HepG2 (cell line): ENCODE results near the gene CRNKL1. TPM values are rescaled to one million over a fixed set of nuclear protein-coding genes. Genes with fewer than 3 reads are reported as not detected.

Experiments
- FOXM1 ChIP-seq: sonication (generic); formaldehyde crosslinking; IDR thresholded peaks from 2 replicates; pipeline ENCODE4 v1.5.0; 2020; ENCODE audit warnings: missing genetic modification reagents
- NFE2 ChIP-seq: sonication (generic); formaldehyde crosslinking; IDR thresholded peaks from 2 replicates; pipeline ENCODE4 v1.4.0; 2020; ENCODE audit warnings: missing genetic modification reagents
- PAF1 ChIP-seq: IDR thresholded peaks from 2 replicates; pipeline ENCODE4 v1.6.1; 2016; ENCODE audit warnings: missing genetic modification reagents, missing compliant biosample characterization
- PCBP2 ChIP-seq: fragments of 200-400 bp; formaldehyde crosslinking; optimal IDR thresholded peaks from 2 replicates; pipeline ENCODE3; 2018; ENCODE audit warnings: low read length, low read depth; ENCODE audit not compliant: poor library complexity, severe bottlenecking
- RELA ChIP-seq: sonication (generic); formaldehyde crosslinking; IDR thresholded peaks from 2 replicates; pipeline ENCODE4 v1.4.0; 2020; ENCODE audit warnings: missing genetic modification reagents
- SRF ChIP-seq: IDR thresholded peaks from 2 replicates; pipeline ENCODE4 v1.6.1; 2011; ENCODE audit warnings: mild to moderate bottlenecking, low read depth, low read length, moderate library complexity
- THAP11 ChIP-seq: IDR thresholded peaks from 2 replicates; pipeline ENCODE4 v1.6.1; 2016; ENCODE audit warnings: missing biosample characterization, missing genetic modification reagents
- THYN1 ChIP-seq: sonication (generic); formaldehyde crosslinking; IDR thresholded peaks from 2 replicates; pipeline ENCODE4 v1.8.1; 2023; ENCODE audit warnings: low read depth, mild to moderate bottlenecking, moderate library complexity, missing genetic modification reagents, borderline replicate concordance
- ZBTB1 ChIP-seq: sonication (generic); formaldehyde crosslinking; IDR thresholded peaks from 2 replicates; pipeline ENCODE4 v1.4.0; 2020; ENCODE audit warnings: missing genetic modification reagents, borderline replicate concordance
- ZFP82 ChIP-seq: sonication (generic); formaldehyde crosslinking; IDR thresholded peaks from 2 replicates; pipeline ENCODE4 v1.5.1; 2020; ENCODE audit warnings: mild to moderate bottlenecking, missing genetic modification reagents, borderline replicate concordance
- ZNF207 ChIP-seq: fragments of 450-650 bp; IDR thresholded peaks from 2 replicates; pipeline ENCODE4 v1.6.1; 2016; ENCODE audit warnings: antibody characterized with exemption, borderline replicate concordance
- ZNF44 ChIP-seq: sonication (generic); formaldehyde crosslinking; IDR thresholded peaks from 2 replicates; pipeline ENCODE4 v1.5.1; 2020; ENCODE audit warnings: mild to moderate bottlenecking, missing genetic modification reagents
- ZNF558 ChIP-seq: sonication (generic); formaldehyde crosslinking; IDR thresholded peaks from 2 replicates; pipeline ENCODE4 v1.9.0; 2022; ENCODE audit warnings: mild to moderate bottlenecking, missing genetic modification reagents, borderline replicate concordance
- ZNF878 ChIP-seq: sonication (generic); formaldehyde crosslinking; IDR thresholded peaks from 2 replicates; pipeline ENCODE4 v1.8.1; 2023; ENCODE audit warnings: mild to moderate bottlenecking, missing genetic modification reagents, moderate library complexity
- polyA plus RNA-seq, 8 experiments: library from polyadenylated mRNA; depleted of rRNA in 3 of 8; stranded (reverse) in 7 of 8; unstranded in 1 of 8; fragments of >200 nt; fragmentation: Illumina TruSeq in 4 of 8; extraction: Trizol in 4 of 8; gene quantifications; 2 replicates each; pipeline versions ENCODE4 v1.2.1 to v1.2.3, GENCODE V29; 2011 to 2016; ENCODE audit warnings: low read depth in 4 of 8, missing spikeins in 1 of 8, mixed read lengths in 1 of 8; ENCODE audit not compliant: insufficient read depth in 1 of 8
- total RNA-seq, 5 experiments: library from RNA; depleted of rRNA; stranded (reverse); fragments of >200 nt; fragmentation: Illumina TruSeq; extraction: Trizol; gene quantifications; 2 replicates each; pipeline ENCODE4 v1.2.3, GENCODE V29; 2016; ENCODE audit warnings: low read depth in 1 of 5
- TF ChIP-seq, protein P1 (sequence below): sonication (generic); formaldehyde crosslinking; IDR thresholded peaks from 2 replicates; pipeline ENCODE4 v1.4.0; 2020; ENCODE audit warnings: mild to moderate bottlenecking, missing genetic modification reagents
- TF ChIP-seq, protein P2 (sequence below): sonication (generic); formaldehyde crosslinking; IDR thresholded peaks from 2 replicates; pipeline ENCODE4 v1.4.0; 2020; ENCODE audit warnings: mild to moderate bottlenecking, missing genetic modification reagents
- TF ChIP-seq, protein P3 (sequence below): sonication (generic); formaldehyde crosslinking; IDR thresholded peaks from 2 replicates; pipeline ENCODE4 v1.5.0; 2020; ENCODE audit warnings: mild to moderate bottlenecking, missing genetic modification reagents
- TF ChIP-seq, protein P4 (sequence below): sonication (generic); formaldehyde crosslinking; IDR thresholded peaks from 2 replicates; pipeline ENCODE4 v1.4.0; 2020; ENCODE audit warnings: missing genetic modification reagents, mild to moderate bottlenecking, borderline replicate concordance
- TF ChIP-seq, protein P5 (sequence below): sonication (generic); formaldehyde crosslinking; IDR thresholded peaks from 2 replicates; pipeline ENCODE4 v1.4.0; 2020; ENCODE audit warnings: missing genetic modification reagents

The CRNKL1 gene
- total and polyA plus RNA-seq, 2 of the 13 experiments (the other 11 are each of a cell fraction or from before 2014, with no cell fraction given) = 12.3 to 64.5 TPM

DNA sequence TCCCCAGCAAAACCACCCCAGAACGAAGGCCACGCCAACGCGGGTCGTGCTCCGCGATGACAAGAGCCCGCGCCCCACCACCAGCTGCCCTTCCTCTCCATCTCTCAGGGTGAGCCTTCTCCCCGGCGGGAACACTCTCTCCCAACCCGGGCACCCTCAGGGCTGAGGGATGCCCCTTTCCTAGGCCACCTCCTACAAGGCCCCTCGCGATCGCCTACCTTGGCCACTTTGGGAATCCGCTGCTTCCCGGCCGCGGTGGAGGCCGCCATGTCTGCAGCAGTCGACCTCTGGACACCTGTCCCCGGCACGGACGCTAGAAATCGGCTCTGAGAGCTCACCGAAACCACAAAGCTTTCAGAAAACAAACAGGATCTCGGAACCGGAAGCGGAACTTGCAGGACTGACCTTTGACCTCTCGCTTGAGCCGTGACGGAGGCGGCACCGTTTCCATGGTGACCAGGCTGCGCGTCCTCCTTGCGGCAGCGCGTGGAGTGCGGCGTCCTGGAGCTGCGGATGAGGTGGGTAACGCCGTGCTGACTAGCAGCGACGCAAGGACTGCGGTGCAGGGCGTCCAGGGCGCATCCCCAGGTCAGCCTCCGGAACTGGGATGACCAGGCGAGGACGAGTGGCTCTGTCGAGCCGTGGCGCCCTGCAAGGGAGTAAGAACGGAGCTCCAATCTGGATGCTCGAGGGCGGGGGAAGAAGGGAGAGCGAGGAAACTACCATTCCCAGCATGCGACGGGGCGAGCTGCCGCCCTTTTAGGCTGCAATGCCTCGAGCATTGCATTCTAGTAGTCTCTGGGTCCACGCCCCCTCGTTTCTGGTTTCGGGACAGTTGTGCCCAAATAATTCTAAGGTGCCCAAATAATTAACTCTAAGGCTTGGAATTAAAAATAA, at the start of gene CRNKL1, which contains the start of gene CFAP61 (continued):
- TF ChIP-seq, protein P1, sequence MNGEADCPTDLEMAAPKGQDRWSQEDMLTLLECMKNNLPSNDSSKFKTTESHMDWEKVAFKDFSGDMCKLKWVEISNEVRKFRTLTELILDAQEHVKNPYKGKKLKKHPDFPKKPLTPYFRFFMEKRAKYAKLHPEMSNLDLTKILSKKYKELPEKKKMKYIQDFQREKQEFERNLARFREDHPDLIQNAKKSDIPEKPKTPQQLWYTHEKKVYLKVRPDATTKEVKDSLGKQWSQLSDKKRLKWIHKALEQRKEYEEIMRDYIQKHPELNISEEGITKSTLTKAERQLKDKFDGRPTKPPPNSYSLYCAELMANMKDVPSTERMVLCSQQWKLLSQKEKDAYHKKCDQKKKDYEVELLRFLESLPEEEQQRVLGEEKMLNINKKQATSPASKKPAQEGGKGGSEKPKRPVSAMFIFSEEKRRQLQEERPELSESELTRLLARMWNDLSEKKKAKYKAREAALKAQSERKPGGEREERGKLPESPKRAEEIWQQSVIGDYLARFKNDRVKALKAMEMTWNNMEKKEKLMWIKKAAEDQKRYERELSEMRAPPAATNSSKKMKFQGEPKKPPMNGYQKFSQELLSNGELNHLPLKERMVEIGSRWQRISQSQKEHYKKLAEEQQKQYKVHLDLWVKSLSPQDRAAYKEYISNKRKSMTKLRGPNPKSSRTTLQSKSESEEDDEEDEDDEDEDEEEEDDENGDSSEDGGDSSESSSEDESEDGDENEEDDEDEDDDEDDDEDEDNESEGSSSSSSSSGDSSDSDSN = peak; percentile 97
- TF ChIP-seq ZNF207 = no peak
- peak; percentile 98 for TF ChIP-seq ZNF558
- peak; percentile 98 for TF ChIP-seq THAP11 (CRISPR knock-in tag)
- no peak for TF ChIP-seq THYN1
- TF ChIP-seq, protein P2, sequence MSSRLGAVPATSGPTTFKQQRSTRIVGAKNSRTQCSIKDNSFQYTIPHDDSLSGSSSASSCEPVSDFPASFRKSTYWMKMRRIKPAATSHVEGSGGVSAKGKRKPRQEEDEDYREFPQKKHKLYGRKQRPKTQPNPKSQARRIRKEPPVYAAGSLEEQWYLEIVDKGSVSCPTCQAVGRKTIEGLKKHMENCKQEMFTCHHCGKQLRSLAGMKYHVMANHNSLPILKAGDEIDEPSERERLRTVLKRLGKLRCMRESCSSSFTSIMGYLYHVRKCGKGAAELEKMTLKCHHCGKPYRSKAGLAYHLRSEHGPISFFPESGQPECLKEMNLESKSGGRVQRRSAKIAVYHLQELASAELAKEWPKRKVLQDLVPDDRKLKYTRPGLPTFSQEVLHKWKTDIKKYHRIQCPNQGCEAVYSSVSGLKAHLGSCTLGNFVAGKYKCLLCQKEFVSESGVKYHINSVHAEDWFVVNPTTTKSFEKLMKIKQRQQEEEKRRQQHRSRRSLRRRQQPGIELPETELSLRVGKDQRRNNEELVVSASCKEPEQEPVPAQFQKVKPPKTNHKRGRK (CRISPR knock-in tag) = peak; percentile 75; the same call in 1 of the 2 replicates
- peak; percentile 86; the same call in 1 of the 2 replicates for TF ChIP-seq ZNF44 (CRISPR knock-in tag)
- no peak; the same call in 1 of the 2 replicates for TF ChIP-seq NFE2 (CRISPR knock-in tag)
- TF ChIP-seq ZBTB1 = no peak; the same call in 1 of the 2 replicates
- peak; percentile 79; the same call in 1 of the 2 replicates for TF ChIP-seq RELA
- no peak for TF ChIP-seq FOXM1 (CRISPR knock-in tag)
- TF ChIP-seq PAF1 (CRISPR knock-in tag) = no peak
- TF ChIP-seq SRF = peak; percentile 82; the same call in 1 of the 2 replicates
- TF ChIP-seq PCBP2 = no peak
- TF ChIP-seq, protein P3, sequence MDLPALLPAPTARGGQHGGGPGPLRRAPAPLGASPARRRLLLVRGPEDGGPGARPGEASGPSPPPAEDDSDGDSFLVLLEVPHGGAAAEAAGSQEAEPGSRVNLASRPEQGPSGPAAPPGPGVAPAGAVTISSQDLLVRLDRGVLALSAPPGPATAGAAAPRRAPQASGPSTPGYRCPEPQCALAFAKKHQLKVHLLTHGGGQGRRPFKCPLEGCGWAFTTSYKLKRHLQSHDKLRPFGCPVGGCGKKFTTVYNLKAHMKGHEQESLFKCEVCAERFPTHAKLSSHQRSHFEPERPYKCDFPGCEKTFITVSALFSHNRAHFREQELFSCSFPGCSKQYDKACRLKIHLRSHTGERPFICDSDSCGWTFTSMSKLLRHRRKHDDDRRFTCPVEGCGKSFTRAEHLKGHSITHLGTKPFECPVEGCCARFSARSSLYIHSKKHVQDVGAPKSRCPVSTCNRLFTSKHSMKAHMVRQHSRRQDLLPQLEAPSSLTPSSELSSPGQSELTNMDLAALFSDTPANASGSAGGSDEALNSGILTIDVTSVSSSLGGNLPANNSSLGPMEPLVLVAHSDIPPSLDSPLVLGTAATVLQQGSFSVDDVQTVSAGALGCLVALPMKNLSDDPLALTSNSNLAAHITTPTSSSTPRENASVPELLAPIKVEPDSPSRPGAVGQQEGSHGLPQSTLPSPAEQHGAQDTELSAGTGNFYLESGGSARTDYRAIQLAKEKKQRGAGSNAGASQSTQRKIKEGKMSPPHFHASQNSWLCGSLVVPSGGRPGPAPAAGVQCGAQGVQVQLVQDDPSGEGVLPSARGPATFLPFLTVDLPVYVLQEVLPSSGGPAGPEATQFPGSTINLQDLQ (CRISPR knock-in tag) = peak; percentile 66; the same call in 1 of the 2 replicates
- TF ChIP-seq, protein P4, sequence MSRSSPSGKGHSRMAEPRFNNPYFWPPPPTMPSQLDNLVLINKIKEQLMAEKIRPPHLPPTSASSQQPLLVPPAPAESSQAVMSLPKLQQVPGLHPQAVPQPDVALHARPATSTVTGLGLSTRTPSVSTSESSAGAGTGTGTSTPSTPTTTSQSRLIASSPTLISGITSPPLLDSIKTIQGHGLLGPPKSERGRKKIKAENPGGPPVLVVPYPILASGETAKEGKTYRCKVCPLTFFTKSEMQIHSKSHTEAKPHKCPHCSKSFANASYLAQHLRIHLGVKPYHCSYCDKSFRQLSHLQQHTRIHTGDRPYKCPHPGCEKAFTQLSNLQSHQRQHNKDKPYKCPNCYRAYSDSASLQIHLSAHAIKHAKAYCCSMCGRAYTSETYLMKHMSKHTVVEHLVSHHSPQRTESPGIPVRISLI (CRISPR knock-in tag) = no peak
- TF ChIP-seq, protein P5, sequence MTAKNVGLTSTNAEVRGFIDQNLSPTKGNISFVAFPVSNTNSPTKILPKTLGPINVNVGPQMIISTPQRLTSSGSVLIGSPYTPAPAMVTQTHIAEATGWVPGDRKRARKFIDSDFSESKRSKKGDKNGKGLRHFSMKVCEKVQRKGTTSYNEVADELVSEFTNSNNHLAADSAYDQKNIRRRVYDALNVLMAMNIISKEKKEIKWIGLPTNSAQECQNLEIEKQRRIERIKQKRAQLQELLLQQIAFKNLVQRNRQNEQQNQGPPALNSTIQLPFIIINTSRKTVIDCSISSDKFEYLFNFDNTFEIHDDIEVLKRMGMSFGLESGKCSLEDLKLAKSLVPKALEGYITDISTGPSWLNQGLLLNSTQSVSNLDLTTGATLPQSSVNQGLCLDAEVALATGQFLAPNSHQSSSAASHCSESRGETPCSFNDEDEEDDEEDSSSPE (CRISPR knock-in tag) = peak; percentile 94
- no peak for TF ChIP-seq ZNF878 (CRISPR knock-in tag)
- TF ChIP-seq ZFP82 (CRISPR knock-in tag) = peak; percentile 85; the same call in 1 of the 2 replicates
